Measurements from ENCODE around the gene C3orf70.
"Not testable (repeated sequence)": the region's sequence is repeated elsewhere in the genome, so short reads cannot be mapped to it uniquely, and the experiment has no call there.

The C3orf70 gene

DNA sequence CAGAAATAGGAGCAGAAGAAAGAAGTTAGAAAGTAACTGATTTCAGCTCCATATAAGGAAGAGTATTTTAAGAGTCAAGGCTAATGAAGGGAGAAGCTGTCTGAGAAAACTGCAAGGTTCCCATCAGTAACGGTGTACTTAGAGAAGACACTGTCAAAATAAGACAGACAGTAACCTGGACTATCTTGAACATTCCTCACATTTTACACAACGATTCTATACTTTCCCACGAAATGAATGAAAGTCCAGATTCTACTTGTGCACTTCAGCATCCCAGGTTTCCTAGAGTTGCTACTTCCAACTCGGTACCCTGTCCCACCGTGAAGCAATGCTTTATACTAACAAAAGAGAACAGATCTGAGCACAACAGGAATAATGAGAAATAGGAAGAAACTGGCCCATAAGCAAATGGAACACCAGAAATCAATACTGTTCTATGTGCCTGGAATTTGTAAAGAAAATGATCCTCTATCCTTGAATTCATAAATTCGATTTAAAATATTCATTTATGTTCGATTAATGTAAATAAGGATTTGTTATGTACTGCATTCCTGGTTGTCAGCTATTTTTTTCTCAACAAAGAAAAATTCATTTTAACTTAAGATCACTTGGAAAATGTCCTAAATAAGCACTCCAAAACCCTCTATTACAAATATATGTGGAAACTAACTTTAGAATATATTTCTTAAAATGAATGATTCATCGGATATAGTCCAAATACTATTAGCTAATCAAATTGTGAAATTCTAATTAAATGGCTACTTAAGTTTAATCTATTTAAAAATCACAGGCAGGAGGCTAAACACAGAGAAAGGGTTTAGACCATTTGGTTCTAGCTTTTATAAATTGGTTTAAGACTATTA, 1.5 kb downstream of the C3orf70 start:
- no peak for DNase-seq (ENCODE audit: low spot score)

DNA sequence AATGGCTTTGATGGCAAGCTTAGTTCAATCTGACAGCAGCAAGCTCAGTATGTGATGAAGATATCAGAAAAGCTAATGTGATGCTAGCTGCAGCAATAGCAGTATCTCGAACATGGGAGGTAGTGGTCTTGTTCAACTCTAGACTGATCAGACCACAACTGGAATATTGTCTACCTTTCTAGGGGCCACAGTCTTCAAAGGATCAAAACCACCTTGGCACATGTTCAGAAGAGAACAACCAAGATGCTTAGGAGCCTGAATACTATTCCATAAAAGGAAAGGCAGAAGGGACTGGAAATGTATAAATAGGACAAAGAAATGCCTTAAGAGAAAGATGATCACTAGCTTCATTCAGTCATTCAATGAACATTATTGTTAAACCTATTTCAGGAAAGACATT, 2.3 kb downstream of the C3orf70 start:
- no peak for DNase-seq (ENCODE audit: low spot score)

DNA sequence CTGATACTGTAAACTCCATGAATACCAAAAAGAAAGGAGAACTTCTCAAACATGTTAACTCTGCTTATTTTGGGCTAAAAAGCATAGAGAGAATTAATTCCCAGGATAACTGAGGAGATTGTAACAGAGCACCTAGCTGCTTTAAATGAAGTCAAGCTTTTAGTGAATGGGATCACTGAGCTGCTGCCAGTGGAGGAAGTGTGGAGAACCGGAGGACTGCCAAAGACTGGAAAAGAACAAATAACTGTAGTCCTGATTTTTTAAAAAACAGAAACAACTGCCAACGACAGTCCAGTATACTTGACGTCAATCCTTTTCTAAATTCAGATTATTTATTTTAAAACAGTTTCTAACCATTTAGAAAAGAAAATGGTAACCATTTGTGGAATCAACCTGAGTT, 3.3 kb downstream of the C3orf70 start:
- DNase-seq (ENCODE audit: low spot score): peak; percentile 54

DNA sequence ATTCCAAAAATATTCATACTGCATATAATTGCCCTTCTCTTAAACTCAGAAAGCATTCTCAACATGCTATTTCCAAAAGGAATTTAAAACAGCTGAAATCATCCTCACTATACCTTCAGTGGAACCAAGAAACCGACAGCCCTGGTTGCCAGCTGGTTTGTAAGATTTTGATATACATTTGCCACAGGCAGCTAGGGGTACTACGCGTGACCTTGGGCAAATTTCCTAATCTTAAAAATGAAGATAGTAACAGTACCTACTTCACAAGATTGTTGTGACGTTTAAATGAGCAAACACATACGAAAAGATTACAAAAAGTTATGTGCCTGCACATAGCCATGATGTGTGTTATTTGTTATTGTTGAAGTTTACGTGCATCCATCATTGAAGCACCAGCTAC, 7.3 kb downstream of the C3orf70 start:
- DNase-seq (ENCODE audit: low spot score): no peak

- DNase-seq (ENCODE audit: low spot score): no peak
These were observed 8.1 kb downstream of the C3orf70 start for GRCh38 chr3:185144784-185145183.

- DNase-seq (ENCODE audit: low spot score): no peak
These were observed 15.0 kb downstream of the C3orf70 start for GRCh38 chr3:185137821-185138220.

DNA sequence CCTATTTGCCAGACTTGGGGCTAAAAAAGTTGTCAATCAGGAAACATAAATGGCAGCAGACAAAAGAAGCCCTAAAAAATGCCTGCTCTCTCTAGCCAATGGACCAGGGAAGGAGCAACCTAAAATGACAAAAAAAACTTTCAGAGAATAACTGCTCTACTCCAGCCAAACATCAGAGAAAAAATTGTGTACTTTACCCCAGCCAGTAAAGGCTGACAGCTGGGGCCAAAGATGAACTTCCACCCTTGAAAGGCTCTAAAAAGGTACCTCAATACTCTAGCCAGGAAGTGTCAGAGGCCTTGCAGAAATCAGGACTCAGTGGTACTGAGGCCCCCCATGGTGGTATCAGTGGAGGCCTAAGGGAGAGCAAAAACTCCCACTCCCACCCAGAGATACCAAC, 18.4 kb downstream of the C3orf70 start:
- DNase-seq (ENCODE audit: low spot score): no peak

DNA sequence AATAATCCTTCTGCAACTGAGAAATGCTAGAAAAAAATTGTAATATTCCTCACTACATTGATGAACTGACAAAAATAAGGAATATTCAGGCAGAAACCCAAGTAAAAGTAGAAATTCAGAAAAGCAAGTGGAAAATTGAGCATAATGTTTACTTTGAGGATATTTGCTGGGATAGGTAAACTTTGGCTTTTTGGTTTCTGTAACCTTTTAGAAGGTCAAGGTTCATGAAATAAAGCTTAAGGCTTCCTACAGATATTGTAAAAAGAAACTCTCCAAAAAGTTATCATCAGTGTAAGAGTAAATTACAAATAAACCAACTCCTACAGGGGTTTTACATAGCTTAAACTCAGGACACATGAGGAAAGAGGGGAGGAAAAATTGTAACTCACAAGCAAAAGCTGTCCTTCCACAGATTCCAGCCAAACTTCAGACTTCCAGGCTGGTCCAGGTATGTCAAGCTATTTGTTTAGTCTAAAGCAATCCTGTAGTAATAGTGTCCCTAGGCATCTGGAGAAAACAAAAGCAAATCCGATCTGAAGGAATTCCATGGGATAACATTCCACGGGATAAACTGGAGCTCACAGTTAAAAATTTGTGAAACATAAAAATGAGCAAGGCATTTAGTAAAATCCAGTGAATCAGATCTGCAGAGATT, 21.1 kb downstream of the C3orf70 start:
- no peak for DNase-seq (ENCODE audit: low spot score)

- DNase-seq (ENCODE audit: low spot score): no peak
These were observed 23.8 kb downstream of the C3orf70 start for GRCh38 chr3:185129083-185129482.

- no peak for DNase-seq (ENCODE audit: low spot score)
These were observed 26.7 kb downstream of the C3orf70 start for GRCh38 chr3:185126201-185126600.

DNA sequence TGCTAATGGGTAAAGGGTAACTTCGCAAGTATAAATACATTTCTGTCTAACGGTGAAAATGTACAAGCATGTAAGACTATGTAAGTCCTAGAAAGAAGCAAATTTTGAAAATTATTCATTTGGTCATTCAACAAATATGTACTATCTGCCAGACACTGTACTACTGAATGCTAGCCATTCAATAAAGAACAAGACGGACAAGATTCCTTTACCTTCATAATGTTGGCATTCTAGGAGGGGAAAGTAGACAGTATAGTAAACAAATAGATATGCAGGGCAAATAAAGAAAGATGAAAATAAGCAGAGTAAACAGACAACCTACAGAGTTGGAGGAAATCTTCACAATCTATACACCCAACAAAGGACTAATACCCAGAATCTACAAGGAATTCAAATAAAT, 32.7 kb downstream of the C3orf70 start:
- no peak for DNase-seq (ENCODE audit: low spot score)

GRCh38 chr3:185115371-185115770, 37.5 kb downstream of the C3orf70 start:
- DNase-seq (ENCODE audit: low spot score): no peak

DNA sequence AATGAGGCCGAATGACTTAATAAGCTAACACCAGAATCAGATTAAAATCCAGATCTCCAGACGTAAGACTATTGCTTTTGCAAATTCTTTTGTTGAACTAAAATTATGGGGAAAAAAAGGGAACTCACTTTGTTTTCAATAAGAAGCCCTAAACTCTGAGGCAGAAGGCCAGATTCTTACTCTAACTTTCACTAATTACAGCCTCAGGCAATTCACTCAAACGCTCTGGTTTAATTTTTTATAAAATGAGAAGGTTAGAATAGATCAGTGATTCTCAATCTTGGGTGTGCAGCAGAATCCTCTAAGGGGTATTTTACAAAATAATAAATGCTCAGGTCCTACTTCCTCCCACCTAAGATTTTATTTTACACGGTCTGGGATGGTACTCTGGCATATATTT, 38.1 kb downstream of the C3orf70 start:
- DNase-seq (ENCODE audit: low spot score): no peak

GRCh38 chr3:185112186-185112585, 40.7 kb downstream of the C3orf70 start:
- DNase-seq (ENCODE audit: low spot score): no peak

DNA sequence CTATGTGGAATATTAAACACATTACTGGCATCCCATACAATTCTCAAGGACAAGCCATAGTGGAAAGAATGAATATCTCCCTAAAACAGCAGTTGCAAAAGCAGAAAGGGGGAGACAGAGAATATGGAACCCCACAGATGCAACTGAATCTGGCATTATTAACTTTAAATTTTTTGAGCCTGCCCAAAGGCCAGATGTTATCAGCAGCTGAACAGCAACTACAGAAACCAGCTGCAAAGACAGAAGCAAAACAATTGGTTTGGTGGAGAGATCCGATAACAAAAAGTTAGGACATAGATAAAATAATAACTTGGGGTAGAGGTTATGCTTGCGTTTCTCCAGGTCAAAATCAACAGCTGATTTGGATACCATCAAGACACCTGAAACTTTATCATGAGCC, 43.8 kb downstream of the C3orf70 start:
- not testable (repeated sequence) for DNase-seq (ENCODE audit: low spot score)

DNA sequence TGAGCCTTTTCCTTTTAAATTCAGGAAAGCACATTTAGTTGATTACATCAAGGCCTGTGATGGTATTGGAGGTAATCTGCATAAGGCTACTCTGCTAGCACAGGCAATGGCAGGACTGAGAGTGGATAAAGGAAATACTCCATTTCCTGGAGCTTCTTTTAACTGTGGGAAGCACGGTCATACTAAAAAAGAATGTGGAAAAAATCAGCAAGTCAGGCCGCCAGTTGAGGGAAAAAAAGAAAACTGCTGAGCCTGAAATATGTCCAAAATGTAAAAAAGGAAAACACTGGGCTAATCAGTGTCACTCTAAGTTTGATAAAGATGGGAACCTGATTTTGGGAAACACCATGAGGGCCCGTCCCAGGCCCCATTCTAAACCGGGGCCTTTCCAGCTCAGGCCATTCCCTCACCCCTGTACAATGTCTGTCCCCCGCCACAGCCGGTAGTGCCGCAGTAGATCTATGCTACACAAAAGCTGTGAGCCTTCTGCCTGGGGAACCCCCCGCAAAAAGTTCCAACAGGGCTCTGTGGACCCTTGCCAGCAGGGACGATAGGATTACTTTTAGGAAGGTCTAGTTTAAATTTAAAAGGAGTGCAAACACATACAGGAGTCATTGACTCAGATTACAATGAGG, 46.5 kb downstream of the C3orf70 start:
- DNase-seq (ENCODE audit: low spot score): not testable (repeated sequence)

DNA sequence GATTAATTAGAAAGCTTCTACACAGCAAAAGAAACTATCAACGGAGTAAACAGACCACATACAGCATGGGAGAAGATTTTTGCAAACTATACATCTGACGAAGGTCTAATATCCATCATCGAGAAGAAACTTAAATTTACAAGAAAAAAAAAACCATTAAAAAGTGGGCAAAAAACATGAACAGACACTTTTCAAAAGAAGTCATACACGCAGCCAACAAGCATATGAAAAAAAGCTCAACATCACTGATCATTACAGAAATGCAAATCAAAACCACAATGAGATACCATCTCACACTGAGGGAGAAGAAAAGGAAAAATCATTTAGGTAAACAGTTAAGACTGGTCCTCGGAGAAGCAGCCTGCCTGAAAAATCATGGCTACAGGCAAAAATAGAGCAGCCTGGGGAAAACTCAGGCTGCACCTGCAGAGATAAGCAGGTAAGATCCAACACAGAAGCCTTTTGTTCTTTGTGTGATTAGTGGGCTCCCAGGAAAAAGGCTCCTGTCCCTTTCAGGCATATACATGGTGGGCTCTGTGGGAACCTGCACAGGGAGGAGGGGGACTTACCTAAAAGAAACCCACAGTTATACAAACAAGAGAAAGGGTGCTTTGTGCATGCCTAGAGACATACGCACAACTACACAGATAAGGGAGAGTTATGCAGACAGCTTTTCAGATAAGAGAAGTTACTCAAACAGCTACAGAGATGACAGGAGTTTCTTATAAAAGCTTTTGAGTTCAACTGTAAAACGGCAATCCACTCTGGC, 49.3 kb downstream of the C3orf70 start:
- no peak for DNase-seq (ENCODE audit: low spot score)

DNA sequence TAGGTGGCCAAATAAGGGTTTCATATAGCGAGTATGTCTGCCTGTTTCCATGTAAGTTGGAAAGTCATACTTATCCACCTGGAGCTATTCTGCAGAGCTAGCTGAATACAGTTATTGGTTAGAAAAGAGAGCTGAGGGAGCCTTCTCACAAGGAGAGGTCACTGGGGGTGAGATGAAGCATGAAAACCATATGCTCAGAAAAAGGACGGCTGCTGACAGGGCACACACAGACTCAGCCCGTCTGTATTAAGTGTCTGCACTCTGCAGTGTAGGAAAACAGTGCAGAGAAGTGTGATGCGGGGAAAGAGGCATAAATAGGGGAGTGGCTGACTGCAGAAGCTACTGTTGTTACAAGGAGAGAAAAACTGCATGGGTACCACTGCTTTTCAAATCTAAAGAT, 58.2 kb downstream of the C3orf70 start:
- no peak for DNase-seq (ENCODE audit: low spot score)

GRCh38 chr3:185093116-185093515, 59.7 kb downstream of the C3orf70 start:
- DNase-seq (ENCODE audit: low spot score): no peak

DNA sequence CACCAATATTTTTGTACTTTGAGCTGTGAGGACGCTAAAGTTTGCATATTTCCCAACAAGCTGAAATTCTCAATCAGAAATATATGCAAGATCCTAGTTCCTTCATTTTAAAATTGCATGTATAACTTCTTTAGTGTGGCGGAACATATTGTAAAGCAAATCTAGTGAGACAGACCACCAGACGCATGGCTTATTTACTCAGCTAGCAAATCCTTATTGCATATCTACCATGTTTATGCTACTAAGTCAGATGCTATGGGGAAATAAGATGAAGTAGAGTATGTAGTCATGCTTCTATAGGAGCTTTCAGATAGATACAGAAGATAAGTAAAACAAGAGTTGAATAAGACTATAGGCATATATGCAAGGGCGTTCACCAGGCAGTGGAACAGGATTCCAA, 62.0 kb downstream of the C3orf70 start:
- no peak for DNase-seq (ENCODE audit: low spot score)

DNA sequence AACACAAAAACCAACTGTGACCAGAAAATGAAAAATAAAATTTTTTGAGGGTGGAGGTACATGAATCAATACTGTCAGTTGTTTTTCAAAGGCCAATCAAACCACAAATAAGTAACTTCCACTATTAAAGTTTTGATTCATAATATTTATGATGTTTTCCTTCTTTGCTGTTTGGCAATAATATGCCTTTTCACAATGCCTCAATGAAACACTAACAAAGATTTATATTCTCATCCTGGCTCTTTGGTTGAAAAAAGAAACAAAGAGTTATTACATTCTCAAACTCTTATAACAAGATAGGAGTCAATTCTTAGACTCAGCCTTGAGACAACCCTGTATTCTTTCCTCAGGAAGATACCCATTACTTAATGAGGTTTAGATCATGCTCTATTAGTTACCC, 63.1 kb downstream of the C3orf70 start:
- no peak for DNase-seq (ENCODE audit: low spot score)

GRCh38 chr3:185089343-185089742, 63.5 kb downstream of the C3orf70 start:
- no peak for DNase-seq (ENCODE audit: low spot score)

All from globus pallidus (tissue), 1 donor.